ENCODE measurements around the gene HAPLN3.
A peak's percentile ranks its signal among the peaks of the same experiment; 100 is the strongest.

The HAPLN3 gene

GRCh38 chr15:88912500-88912921 lies 17.2 kb upstream of the HAPLN3 start:
- Histone ChIP-seq H3K27me3 (ENCODE audit: insufficient read depth, low read length, poor library complexity, severe bottlenecking) (no peaks in the 10 kb centered on the region), H2AFZ (ENCODE audit: low read length) (peak overlapping the region; percentile 90), H3K4me3 (ENCODE audit: low read length, poor library complexity, severe bottlenecking) (peak overlapping the region; percentile 81), H3K4me1 (ENCODE audit: insufficient read depth, low read length, poor library complexity, severe bottlenecking) (peaks cover 37% of the 10 kb centered on the region), H4K20me1 (ENCODE audit: insufficient read depth, low read length, poor library complexity, severe bottlenecking) (peaks cover 18% of the 10 kb centered on the region), H3K9me3 (ENCODE audit: insufficient read depth, low read depth, low read length) (no peaks in the 10 kb centered on the region), H3F3A (ENCODE audit: low read depth) (no peaks in the 10 kb centered on the region), H3K9me2 (replicated peaks; ENCODE audit: low read depth, low read length) (no peaks in the 10 kb centered on the region), H3K36me3 (ENCODE audit: insufficient read depth, low read length) (no peaks in the 10 kb centered on the region), H3K79me2 (ENCODE audit: insufficient read depth, low read length) (peaks cover 54% of the 10 kb centered on the region), H3K4me2 (ENCODE audit: low read depth, low read length, poor library complexity, severe bottlenecking) (peak overlapping the region; percentile 99), H3K9ac (ENCODE audit: low read depth, low read length, poor library complexity, severe bottlenecking) (peak overlapping the region; percentile 94)
- TF ChIP-seq EZH2phosphoT487 (IDR thresholded peaks at IDR 0.05; ENCODE audit: borderline replicate concordance), result no peak
- TF ChIP-seq CTCF (conservative IDR thresholded peaks at IDR 0.05; ENCODE audit: low read length), result no peak

- Histone ChIP-seq H3K79me2 (ENCODE audit: insufficient read depth, low read length) (peaks cover 56% of the 10 kb centered on the region), H3K4me3 (ENCODE audit: low read length, poor library complexity, severe bottlenecking) (peak overlapping the region; percentile 81), H3K9me3 (ENCODE audit: insufficient read depth, low read depth, low read length) (no peaks in the 10 kb centered on the region), H4K20me1 (ENCODE audit: insufficient read depth, low read length, poor library complexity, severe bottlenecking) (peaks cover 18% of the 10 kb centered on the region), H3K36me3 (ENCODE audit: insufficient read depth, low read length) (no peaks in the 10 kb centered on the region; the same call in 1 of the 2 replicates), H2AFZ (ENCODE audit: low read length) (no peak overlapping the region), H3K4me2 (ENCODE audit: low read depth, low read length, poor library complexity, severe bottlenecking) (peak overlapping the region; percentile 99), H3K9ac (ENCODE audit: low read depth, low read length, poor library complexity, severe bottlenecking) (peak overlapping the region; percentile 94), H3F3A (ENCODE audit: low read depth) (no peaks in the 10 kb centered on the region), H3K9me2 (replicated peaks; ENCODE audit: low read depth, low read length) (no peaks in the 10 kb centered on the region), H3K4me1 (ENCODE audit: insufficient read depth, low read length, poor library complexity, severe bottlenecking) (peaks cover 37% of the 10 kb centered on the region), H3K27me3 (ENCODE audit: insufficient read depth, low read length, poor library complexity, severe bottlenecking) (no peaks in the 10 kb centered on the region)
- TF ChIP-seq EZH2phosphoT487 (IDR thresholded peaks at IDR 0.05; ENCODE audit: borderline replicate concordance) (no peak), CTCF (conservative IDR thresholded peaks at IDR 0.05; ENCODE audit: low read length) (0 out of 2 replicates have a peak, but pooled peaks have one; percentile 6)
Measured at GRCh38 chr15:88911766-88912118, 16.4 kb upstream of the HAPLN3 start.

- Histone ChIP-seq H3K4me2 (ENCODE audit: low read depth, low read length, poor library complexity, severe bottlenecking) (peak overlapping the region; percentile 99), H3K9me2 (replicated peaks; ENCODE audit: low read depth, low read length) (no peaks in the 10 kb centered on the region), H3K9me3 (ENCODE audit: insufficient read depth, low read depth, low read length) (no peaks in the 10 kb centered on the region), H3K4me3 (ENCODE audit: low read length, poor library complexity, severe bottlenecking) (peak overlapping the region; percentile 81), H3K9ac (ENCODE audit: low read depth, low read length, poor library complexity, severe bottlenecking) (peak overlapping the region; percentile 94), H2AFZ (ENCODE audit: low read length) (no peak overlapping the region), H3F3A (ENCODE audit: low read depth) (no peaks in the 10 kb centered on the region), H3K4me1 (ENCODE audit: insufficient read depth, low read length, poor library complexity, severe bottlenecking) (peaks cover 37% of the 10 kb centered on the region), H3K79me2 (ENCODE audit: insufficient read depth, low read length) (peaks cover 56% of the 10 kb centered on the region), H3K27me3 (ENCODE audit: insufficient read depth, low read length, poor library complexity, severe bottlenecking) (no peaks in the 10 kb centered on the region), H3K36me3 (ENCODE audit: insufficient read depth, low read length) (peaks cover 5% of the 10 kb centered on the region; the same call in 1 of the 2 replicates), H4K20me1 (ENCODE audit: insufficient read depth, low read length, poor library complexity, severe bottlenecking) (peaks cover 21% of the 10 kb centered on the region)
- no peak for TF ChIP-seq EZH2phosphoT487 (IDR thresholded peaks at IDR 0.05; ENCODE audit: borderline replicate concordance)
- no peak for TF ChIP-seq CTCF (conservative IDR thresholded peaks at IDR 0.05; ENCODE audit: low read length)
Measured at GRCh38 chr15:88909956-88910831, 14.8 kb upstream of the HAPLN3 start.
